Measurements from ENCODE around the gene KSR2. TPM values are rescaled to one million over a fixed set of nuclear protein-coding genes. Genes with fewer than 3 reads are reported as not detected.

The KSR2 gene
- total and polyA plus RNA-seq, 2 of the 13 experiments (the other 11 are each of a cell fraction or from before 2014, with no cell fraction given), result 0.02 TPM; not detected in 1

DNA sequence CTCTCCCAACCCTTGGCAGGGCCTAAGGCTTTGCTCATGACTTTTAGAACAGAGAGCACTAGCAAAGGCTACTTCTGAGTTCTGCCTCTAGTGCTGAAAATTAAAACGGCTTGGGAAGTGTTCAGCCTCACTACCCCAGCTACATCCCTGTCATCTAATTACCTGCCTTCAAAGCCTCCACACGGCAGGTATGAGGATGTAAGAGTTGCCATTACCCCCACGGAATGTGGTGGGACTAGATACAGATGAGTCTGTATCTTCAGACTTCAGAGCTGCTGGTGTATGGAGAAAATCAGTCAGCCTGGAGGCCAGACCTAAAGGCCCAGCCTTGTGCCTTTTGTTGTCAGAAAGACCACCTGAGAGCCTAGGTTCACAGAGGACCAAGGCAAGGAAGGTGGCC lies 392.7 kb downstream of the KSR2 start:
- no peaks in the 10 kb centered on the region for H3K36me3 ChIP-seq (replicated peaks in 1 of 2; ENCODE audit: control insufficient read depth in 1 of 2, insufficient read depth in 2 of 2, low read length in 2 of 2)
- no peak for DNase-seq (ENCODE audit: low spot score)
- BruUV-seq (replicated peaks), result no TSS peak
- no peaks in the 10 kb centered on the region for H4K20me1 ChIP-seq (ENCODE audit: insufficient read depth, low read length)
- H3K79me2 ChIP-seq (ENCODE audit: insufficient read depth, low read length), result no peaks in the 10 kb centered on the region
- intact Hi-C loops (cut with micrococcal nuclease; ENCODE audit: unreplicated experiment) (no loop called here), in situ Hi-C loops (cut with HindIII; ENCODE audit: extremely low pct_ligation_motif_present, low pct_unique_long_range_greater_than_20kb) (no loop called here)
- H3K9me3 ChIP-seq (ENCODE audit: low read length), result no peaks in the 10 kb centered on the region
- no peak for ATAC-seq
- no peak overlapping the region for H3K9ac ChIP-seq (ENCODE audit: insufficient read depth, low read depth, low read length)
- peaks cover 0 to 5% of the 10 kb centered on the region in 2 experiments; a peak in 1 of 5 replicates for H3K27me3 ChIP-seq (ENCODE audit: control insufficient read depth in 1 of 2, insufficient read depth in 2 of 2, low read length in 2 of 2)
- H3K4me2 ChIP-seq (ENCODE audit: low read depth, low read length), result no peak overlapping the region
- no peak overlapping the region for H3K4me3 ChIP-seq (replicated peaks in 1 of 3; ENCODE audit: insufficient read depth in 1 of 3, low read depth in 2 of 3, low read length in 3 of 3)
- no peak overlapping the region for H3K27ac ChIP-seq (ENCODE audit: extremely low read length, insufficient read depth, low read length)
- no peaks in the 10 kb centered on the region for H3K4me1 ChIP-seq (ENCODE audit: insufficient read depth, low read length)
- ChIA-PET POLR2A (no interaction called here), CTCF (ENCODE audit: low intra/inter-chr PET ratio, low total read pairs) (no interaction called here)
- no peak overlapping the region for H2AFZ ChIP-seq (ENCODE audit: low read length)
- 16% methylated on average over 3 of the region's 3 CpGs for WGBS (ENCODE audit: low lambda C conversion rate)
- no peak for FAIRE-seq
- TF ChIP-seq GABPA (IDR thresholded peaks at IDR 0.05; ENCODE audit: low read depth, low read length), result no peak
- no peak for TF ChIP-seq GABPA (CRISPR knock-in tag; IDR thresholded peaks at IDR 0.05; ENCODE audit: low read depth)
- TF ChIP-seq MXD4 (CRISPR knock-in tag; IDR thresholded peaks at IDR 0.05), result no peak
- TF ChIP-seq MAZ (IDR thresholded peaks at IDR 0.05; ENCODE audit: borderline replicate concordance, low read depth, low read length), result no peak
- TF ChIP-seq MAZ (CRISPR knock-in tag; IDR thresholded peaks at IDR 0.05; ENCODE audit: low read depth), result no peak
- TF ChIP-seq ZFP1 (CRISPR knock-in tag; IDR thresholded peaks at IDR 0.05), result no peak
- no peak for TF ChIP-seq SKI (IDR thresholded peaks at IDR 0.05; ENCODE audit: partially characterized antibody)
- TF ChIP-seq WIZ (CRISPR knock-in tag; IDR thresholded peaks at IDR 0.05), result no peak
- no peak for TF ChIP-seq PRPF4 (IDR thresholded peaks at IDR 0.05; ENCODE audit: low read depth, low read length, poor library complexity, severe bottlenecking)
- no peak for TF ChIP-seq GATA4 (IDR thresholded peaks at IDR 0.05; ENCODE audit: borderline replicate concordance, low read depth)
- TF ChIP-seq GABPB1 (CRISPR knock-in tag; IDR thresholded peaks at IDR 0.05), result no peak
- no peak for TF ChIP-seq ZNF841 (CRISPR knock-in tag; IDR thresholded peaks at IDR 0.05; ENCODE audit: borderline replicate concordance)
- TF ChIP-seq ELF3 (CRISPR knock-in tag; IDR thresholded peaks at IDR 0.05), result no peak
- TF ChIP-seq, protein P1, sequence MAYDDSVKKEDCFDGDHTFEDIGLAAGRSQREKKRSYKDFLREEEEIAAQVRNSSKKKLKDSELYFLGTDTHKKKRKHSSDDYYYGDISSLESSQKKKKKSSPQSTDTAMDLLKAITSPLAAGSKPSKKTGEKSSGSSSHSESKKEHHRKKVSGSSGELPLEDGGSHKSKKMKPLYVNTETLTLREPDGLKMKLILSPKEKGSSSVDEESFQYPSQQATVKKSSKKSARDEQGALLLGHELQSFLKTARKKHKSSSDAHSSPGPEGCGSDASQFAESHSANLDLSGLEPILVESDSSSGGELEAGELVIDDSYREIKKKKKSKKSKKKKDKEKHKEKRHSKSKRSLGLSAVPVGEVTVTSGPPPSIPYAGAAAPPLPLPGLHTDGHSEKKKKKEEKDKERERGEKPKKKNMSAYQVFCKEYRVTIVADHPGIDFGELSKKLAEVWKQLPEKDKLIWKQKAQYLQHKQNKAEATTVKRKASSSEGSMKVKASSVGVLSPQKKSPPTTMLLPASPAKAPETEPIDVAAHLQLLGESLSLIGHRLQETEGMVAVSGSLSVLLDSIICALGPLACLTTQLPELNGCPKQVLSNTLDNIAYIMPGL (CRISPR knock-in tag; IDR thresholded peaks at IDR 0.05; ENCODE audit: borderline replicate concordance in 1 of 2, low read depth in 1 of 2), result no peak
- TF ChIP-seq, protein P2, sequence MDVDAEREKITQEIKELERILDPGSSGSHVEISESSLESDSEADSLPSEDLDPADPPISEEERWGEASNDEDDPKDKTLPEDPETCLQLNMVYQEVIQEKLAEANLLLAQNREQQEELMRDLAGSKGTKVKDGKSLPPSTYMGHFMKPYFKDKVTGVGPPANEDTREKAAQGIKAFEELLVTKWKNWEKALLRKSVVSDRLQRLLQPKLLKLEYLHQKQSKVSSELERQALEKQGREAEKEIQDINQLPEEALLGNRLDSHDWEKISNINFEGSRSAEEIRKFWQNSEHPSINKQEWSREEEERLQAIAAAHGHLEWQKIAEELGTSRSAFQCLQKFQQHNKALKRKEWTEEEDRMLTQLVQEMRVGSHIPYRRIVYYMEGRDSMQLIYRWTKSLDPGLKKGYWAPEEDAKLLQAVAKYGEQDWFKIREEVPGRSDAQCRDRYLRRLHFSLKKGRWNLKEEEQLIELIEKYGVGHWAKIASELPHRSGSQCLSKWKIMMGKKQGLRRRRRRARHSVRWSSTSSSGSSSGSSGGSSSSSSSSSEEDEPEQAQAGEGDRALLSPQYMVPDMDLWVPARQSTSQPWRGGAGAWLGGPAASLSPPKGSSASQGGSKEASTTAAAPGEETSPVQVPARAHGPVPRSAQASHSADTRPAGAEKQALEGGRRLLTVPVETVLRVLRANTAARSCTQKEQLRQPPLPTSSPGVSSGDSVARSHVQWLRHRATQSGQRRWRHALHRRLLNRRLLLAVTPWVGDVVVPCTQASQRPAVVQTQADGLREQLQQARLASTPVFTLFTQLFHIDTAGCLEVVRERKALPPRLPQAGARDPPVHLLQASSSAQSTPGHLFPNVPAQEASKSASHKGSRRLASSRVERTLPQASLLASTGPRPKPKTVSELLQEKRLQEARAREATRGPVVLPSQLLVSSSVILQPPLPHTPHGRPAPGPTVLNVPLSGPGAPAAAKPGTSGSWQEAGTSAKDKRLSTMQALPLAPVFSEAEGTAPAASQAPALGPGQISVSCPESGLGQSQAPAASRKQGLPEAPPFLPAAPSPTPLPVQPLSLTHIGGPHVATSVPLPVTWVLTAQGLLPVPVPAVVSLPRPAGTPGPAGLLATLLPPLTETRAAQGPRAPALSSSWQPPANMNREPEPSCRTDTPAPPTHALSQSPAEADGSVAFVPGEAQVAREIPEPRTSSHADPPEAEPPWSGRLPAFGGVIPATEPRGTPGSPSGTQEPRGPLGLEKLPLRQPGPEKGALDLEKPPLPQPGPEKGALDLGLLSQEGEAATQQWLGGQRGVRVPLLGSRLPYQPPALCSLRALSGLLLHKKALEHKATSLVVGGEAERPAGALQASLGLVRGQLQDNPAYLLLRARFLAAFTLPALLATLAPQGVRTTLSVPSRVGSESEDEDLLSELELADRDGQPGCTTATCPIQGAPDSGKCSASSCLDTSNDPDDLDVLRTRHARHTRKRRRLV (CRISPR knock-in tag; IDR thresholded peaks at IDR 0.05), result no peak
- TF ChIP-seq TGIF2 (CRISPR knock-in tag; IDR thresholded peaks at IDR 0.05), result no peak

All from HepG2 (cell line).